Muscle of leg (tissue), 11 donors: ENCODE measurements around the gene SSBP1. TPM values are rescaled to one million over a fixed set of nuclear protein-coding genes. Genes with fewer than 3 reads are reported as not detected.

Source experiments
- DNase-seq: peaks from one replicate; pipeline ENCODE4 v3.0.0; 2013
- H3K27ac ChIP-seq: one replicate; pipeline ENCODE4 v1.5.1; 2013; ENCODE audit warnings: mild to moderate bottlenecking, low read length, control low read depth
- H3K27me3 ChIP-seq: one replicate; pipeline ENCODE4 v1.6.1; 2013; ENCODE audit warnings: low read length; ENCODE audit not compliant: control insufficient read depth, insufficient read depth
- H3K36me3 ChIP-seq: one replicate; pipeline ENCODE4 v1.6.1; 2013; ENCODE audit warnings: low read length; ENCODE audit not compliant: control insufficient read depth, insufficient read depth
- H3K4me1 ChIP-seq: one replicate; pipeline ENCODE4 v1.6.1; 2013; ENCODE audit warnings: low read length; ENCODE audit not compliant: control insufficient read depth, insufficient read depth
- H3K4me3 ChIP-seq: one replicate; pipeline ENCODE4 v1.5.1; 2013; ENCODE audit warnings: low read length, control low read depth
- H3K9me3 ChIP-seq: replicated peaks from 2 replicates; pipeline ENCODE4 v1.6.1; 2013; ENCODE audit warnings: low read depth, low read length; ENCODE audit not compliant: control insufficient read depth
- WGBS: methylation state at CpG from one replicate; pipeline ENCODE4 v1.1.5; 2013; ENCODE audit warnings: missing lambda C conversion rate; ENCODE audit not compliant: insufficient coverage; 5-methylcytosine and 5-hydroxymethylcytosine counted together
- polyA plus RNA-seq, 8 donors: library from polyadenylated mRNA; unstranded; fragments of 120-200 nt; gene quantifications; one replicate each; pipeline versions ENCODE4 v1.2.1 to v1.2.3, GENCODE V29; 2013; ENCODE audit warnings: inconsistent platforms in 1 of 8, low replicate concordance in 1 of 8; ENCODE audit not compliant: insufficient read length in 8 of 8, insufficient read depth in 1 of 8
- total RNA-seq: library from RNA; stranded (reverse); fragments of 120-200 nt; gene quantifications from one replicate; pipeline ENCODE4 v1.2.4, GENCODE V29; 2013

The SSBP1 gene
- total and polyA plus RNA-seq, 9 donors = 89.1 to 134 (median 101) TPM

- Histone ChIP-seq H3K4me1 (peaks cover 6% of the 10 kb centered on the region), H3K27ac (no peak overlapping the region), H3K4me3 (no peak overlapping the region), H3K9me3 (no peaks in the 10 kb centered on the region), H3K27me3 (no peaks in the 10 kb centered on the region), H3K36me3 (no peaks in the 10 kb centered on the region)
- 67% methylated on average over 7 of the region's 10 CpGs for WGBS
- DNase-seq = no peak
Measured at GRCh38 chr7:141697211-141697871, 40.8 kb upstream of the SSBP1 start.

GRCh38 chr7:141698247-141699015 lies 39.7 kb upstream of the SSBP1 start:
- H3K4me1 ChIP-seq = peaks cover 6% of the 10 kb centered on the region
- H3K27ac ChIP-seq = no peak overlapping the region
- H3K4me3 ChIP-seq = no peak overlapping the region
- H3K27me3 ChIP-seq = peaks cover under 1% of the 10 kb centered on the region
- H3K9me3 ChIP-seq = no peaks in the 10 kb centered on the region
- H3K36me3 ChIP-seq = no peaks in the 10 kb centered on the region
- no CpG with 5 or more reads among the region's 1 CpG for WGBS
- peak; percentile 19 for DNase-seq

- no peak for DNase-seq
- H3K4me3 ChIP-seq = no peak overlapping the region
- peaks cover 8% of the 10 kb centered on the region for H3K27me3 ChIP-seq
- no peak overlapping the region for H3K27ac ChIP-seq
- H3K9me3 ChIP-seq = no peaks in the 10 kb centered on the region
- no peaks in the 10 kb centered on the region for H3K36me3 ChIP-seq
- H3K4me1 ChIP-seq = peaks cover 6% of the 10 kb centered on the region
- no CpG with 5 or more reads among the region's 3 CpGs for WGBS
Measured at GRCh38 chr7:141699860-141700259, 38.3 kb upstream of the SSBP1 start.

GRCh38 chr7:141700296-141700847 lies 37.8 kb upstream of the SSBP1 start:
- H3K27me3 ChIP-seq = peaks cover 8% of the 10 kb centered on the region
- peaks cover 6% of the 10 kb centered on the region for H3K4me1 ChIP-seq
- H3K4me3 ChIP-seq = peak overlapping the region; percentile 24
- no peak overlapping the region for H3K27ac ChIP-seq
- no peaks in the 10 kb centered on the region for H3K36me3 ChIP-seq
- H3K9me3 ChIP-seq = no peaks in the 10 kb centered on the region
- 25% methylated on average over 2 of the region's 5 CpGs for WGBS
- no peak for DNase-seq

GRCh38 chr7:141700848-141701371 lies 37.2 kb upstream of the SSBP1 start:
- H3K9me3 ChIP-seq = no peaks in the 10 kb centered on the region
- peak; percentile 32 for DNase-seq
- WGBS = 24% methylated on average over 5 of the region's 20 CpGs
- H3K27ac ChIP-seq = peak overlapping the region; percentile 45
- peaks cover 6% of the 10 kb centered on the region for H3K4me1 ChIP-seq
- H3K4me3 ChIP-seq = peak overlapping the region; percentile 24
- peaks cover 8% of the 10 kb centered on the region for H3K27me3 ChIP-seq
- H3K36me3 ChIP-seq = no peaks in the 10 kb centered on the region

- peaks cover 8% of the 10 kb centered on the region for H3K27me3 ChIP-seq
- no peaks in the 10 kb centered on the region for H3K36me3 ChIP-seq
- DNase-seq = peak; percentile 53
- peaks cover 6% of the 10 kb centered on the region for H3K4me1 ChIP-seq
- WGBS = under 1% methylated on average over 56 of the region's 59 CpGs
- peak overlapping the region; percentile 62 for H3K4me3 ChIP-seq
- H3K27ac ChIP-seq = no peak overlapping the region
- H3K9me3 ChIP-seq = no peaks in the 10 kb centered on the region
Measured at GRCh38 chr7:141701489-141702046, 36.6 kb upstream of the SSBP1 start.

GRCh38 chr7:141702047-141702567 lies 36.1 kb upstream of the SSBP1 start, which contains the start of gene DENND11:
TSS of gene DENND11 (minus strand) at chr7:141702166. CDS start at chr7:141702153, 13 bp downstream.
- H3K4me3 ChIP-seq = peak within 1 kb of the TSS; percentile 62
- H3K27me3 ChIP-seq = peaks cover 10% of the 10 kb centered on the region
- WGBS = under 1% methylated on average over 54 of the region's 62 CpGs
- no peaks in the 10 kb centered on the region for H3K9me3 ChIP-seq
- DNase-seq = peak; percentile 63
- H3K27ac ChIP-seq = peak within 1 kb of the TSS; percentile 45
- H3K36me3 ChIP-seq = no peaks in the 10 kb centered on the region
- peaks cover 6% of the 10 kb centered on the region for H3K4me1 ChIP-seq

- no peaks in the 10 kb centered on the region for H3K9me3 ChIP-seq
- no peak overlapping the region for H3K27ac ChIP-seq
- no peak for DNase-seq
- no CpG with 5 or more reads among the region's 4 CpGs for WGBS
- H3K36me3 ChIP-seq = no peaks in the 10 kb centered on the region
- H3K4me3 ChIP-seq = no peak overlapping the region
- peaks cover 6% of the 10 kb centered on the region for H3K4me1 ChIP-seq
- H3K27me3 ChIP-seq = peaks cover 10% of the 10 kb centered on the region
Measured at GRCh38 chr7:141702892-141703291, 35.3 kb upstream of the SSBP1 start.

- Histone ChIP-seq H3K36me3 (no peaks in the 10 kb centered on the region), H3K9me3 (no peaks in the 10 kb centered on the region), H3K27me3 (peaks cover 10% of the 10 kb centered on the region), H3K4me3 (no peak overlapping the region), H3K27ac (no peak overlapping the region), H3K4me1 (peaks cover 6% of the 10 kb centered on the region)
- no peak for DNase-seq
- WGBS = 100% methylated on average over 1 of the region's 3 CpGs
Measured at GRCh38 chr7:141704112-141704511, 34.0 kb upstream of the SSBP1 start.
